Nephron (organoid): ENCODE results near the gene FBXO10.

Source experiments
- H3K27ac Mint-ChIP-seq, 3 experiments: 2 replicates each; pipeline ENCODE4 v1.8.0; 2020; ENCODE audit warnings: mixed read lengths in 3 of 3, mild to moderate bottlenecking in 2 of 3, moderate library complexity in 1 of 3
- H3K27me3 Mint-ChIP-seq: 2 replicates; pipeline ENCODE4 v1.8.0; 2021; ENCODE audit warnings: low read depth, mild to moderate bottlenecking, moderate library complexity, mixed read lengths
- H3K36me3 Mint-ChIP-seq: 2 replicates; pipeline ENCODE4 v1.8.0; 2020; ENCODE audit warnings: low read depth, mixed read lengths
- H3K4me1 Mint-ChIP-seq: 2 replicates; pipeline ENCODE4 v1.8.0; 2020; ENCODE audit warnings: mixed read lengths
- H3K4me3 Mint-ChIP-seq, 3 experiments: 2 replicates each; pipeline ENCODE4 v1.8.0; 2020; ENCODE audit warnings: mild to moderate bottlenecking in 3 of 3, mixed read lengths in 3 of 3, moderate library complexity in 2 of 3
- H3K9me3 Mint-ChIP-seq: 2 replicates; pipeline ENCODE4 v1.8.0; 2020; ENCODE audit warnings: mixed read lengths
- TF ChIP-seq, protein P1 (sequence below), 3 experiments: fragments of 200-600 bp; sonication (generic); IDR thresholded peaks; one replicate each; pipeline ENCODE4 v1.5.0; 2021; ENCODE audit warnings: antibody characterized with exemption in 3 of 3; ENCODE audit not compliant: unreplicated experiment in 3 of 3

Gene FBXO10

GRCh38 chr9:37507566-37508134 lies 68.5 kb downstream of the FBXO10 start:
- H3K4me1 Mint-ChIP-seq: no peaks in the 10 kb centered on the region

GRCh38 chr9:37504605-37505004 lies 71.6 kb downstream of the FBXO10 start:
- no peak overlapping the region for H3K27ac Mint-ChIP-seq
- no peaks in the 10 kb centered on the region for H3K27me3 Mint-ChIP-seq
- TF ChIP-seq, protein P1, sequence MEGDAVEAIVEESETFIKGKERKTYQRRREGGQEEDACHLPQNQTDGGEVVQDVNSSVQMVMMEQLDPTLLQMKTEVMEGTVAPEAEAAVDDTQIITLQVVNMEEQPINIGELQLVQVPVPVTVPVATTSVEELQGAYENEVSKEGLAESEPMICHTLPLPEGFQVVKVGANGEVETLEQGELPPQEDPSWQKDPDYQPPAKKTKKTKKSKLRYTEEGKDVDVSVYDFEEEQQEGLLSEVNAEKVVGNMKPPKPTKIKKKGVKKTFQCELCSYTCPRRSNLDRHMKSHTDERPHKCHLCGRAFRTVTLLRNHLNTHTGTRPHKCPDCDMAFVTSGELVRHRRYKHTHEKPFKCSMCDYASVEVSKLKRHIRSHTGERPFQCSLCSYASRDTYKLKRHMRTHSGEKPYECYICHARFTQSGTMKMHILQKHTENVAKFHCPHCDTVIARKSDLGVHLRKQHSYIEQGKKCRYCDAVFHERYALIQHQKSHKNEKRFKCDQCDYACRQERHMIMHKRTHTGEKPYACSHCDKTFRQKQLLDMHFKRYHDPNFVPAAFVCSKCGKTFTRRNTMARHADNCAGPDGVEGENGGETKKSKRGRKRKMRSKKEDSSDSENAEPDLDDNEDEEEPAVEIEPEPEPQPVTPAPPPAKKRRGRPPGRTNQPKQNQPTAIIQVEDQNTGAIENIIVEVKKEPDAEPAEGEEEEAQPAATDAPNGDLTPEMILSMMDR (IDR thresholded peaks at IDR 0.05; ENCODE audit: unreplicated experiment in 3 of 3): no peak
- no peaks in the 10 kb centered on the region for H3K4me1 Mint-ChIP-seq
- no peaks in the 10 kb centered on the region for H3K9me3 Mint-ChIP-seq
- no peak overlapping the region for H3K4me3 Mint-ChIP-seq
- peaks cover 55% of the 10 kb centered on the region for H3K36me3 Mint-ChIP-seq

More at GRCh38 chr9:37507566-37508134, 68.5 kb downstream of the FBXO10 start:
- Mint-ChIP-seq H3K27me3 (no peaks in the 10 kb centered on the region), H3K36me3 (peaks cover 32% of the 10 kb centered on the region), H3K27ac (no peak overlapping the region), H3K4me3 (no peak overlapping the region), H3K9me3 (no peaks in the 10 kb centered on the region)
- TF ChIP-seq, protein P1 (IDR thresholded peaks at IDR 0.05; ENCODE audit: unreplicated experiment in 3 of 3): no peak

DNA sequence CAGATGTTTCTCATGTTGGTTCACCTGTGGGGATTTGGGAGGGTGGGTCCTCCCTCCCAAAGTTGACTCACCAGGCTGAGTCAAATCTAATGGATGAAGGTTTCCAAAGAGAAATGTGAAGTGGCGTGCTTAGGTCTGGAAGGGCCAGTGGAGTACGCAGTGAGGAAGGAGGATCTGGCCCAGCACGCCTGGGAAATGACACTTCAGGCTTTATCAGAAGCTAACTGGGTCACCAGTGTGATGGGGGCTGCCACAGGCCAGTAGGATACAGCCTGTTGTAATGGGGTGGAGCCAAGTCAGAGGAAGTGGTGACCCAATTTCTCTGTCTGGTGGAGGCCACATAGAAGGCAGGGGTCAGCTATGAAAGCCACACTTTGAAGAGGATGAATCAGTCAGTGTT lies 72.4 kb downstream of the FBXO10 start:
- no peaks in the 10 kb centered on the region for H3K4me1 Mint-ChIP-seq
- H3K9me3 Mint-ChIP-seq: no peaks in the 10 kb centered on the region
- peaks cover 56% of the 10 kb centered on the region for H3K36me3 Mint-ChIP-seq
- no peak overlapping the region for H3K4me3 Mint-ChIP-seq
- no peaks in the 10 kb centered on the region for H3K27me3 Mint-ChIP-seq
- TF ChIP-seq, protein P1 (IDR thresholded peaks at IDR 0.05; ENCODE audit: unreplicated experiment in 3 of 3): no peak
- H3K27ac Mint-ChIP-seq: no peak overlapping the region

GRCh38 chr9:37501957-37502596 lies 74.1 kb downstream of the FBXO10 start:
- H3K27ac Mint-ChIP-seq: no peak overlapping the region
- H3K4me3 Mint-ChIP-seq: no peak overlapping the region
- TF ChIP-seq, protein P1 (IDR thresholded peaks at IDR 0.05; ENCODE audit: unreplicated experiment in 3 of 3): no peak
- no peaks in the 10 kb centered on the region for H3K4me1 Mint-ChIP-seq
- H3K27me3 Mint-ChIP-seq: no peaks in the 10 kb centered on the region
- peaks cover 56% of the 10 kb centered on the region for H3K36me3 Mint-ChIP-seq
- H3K9me3 Mint-ChIP-seq: no peaks in the 10 kb centered on the region

GRCh38 chr9:37499297-37499696 lies 76.9 kb downstream of the FBXO10 start:
- Mint-ChIP-seq H3K36me3 (peaks cover 72% of the 10 kb centered on the region), H3K4me3 (no peak overlapping the region), H3K9me3 (no peaks in the 10 kb centered on the region), H3K27ac (no peak overlapping the region), H3K27me3 (no peaks in the 10 kb centered on the region), H3K4me1 (no peaks in the 10 kb centered on the region)
- TF ChIP-seq, protein P1 (IDR thresholded peaks at IDR 0.05; ENCODE audit: unreplicated experiment in 3 of 3): no peak

DNA sequence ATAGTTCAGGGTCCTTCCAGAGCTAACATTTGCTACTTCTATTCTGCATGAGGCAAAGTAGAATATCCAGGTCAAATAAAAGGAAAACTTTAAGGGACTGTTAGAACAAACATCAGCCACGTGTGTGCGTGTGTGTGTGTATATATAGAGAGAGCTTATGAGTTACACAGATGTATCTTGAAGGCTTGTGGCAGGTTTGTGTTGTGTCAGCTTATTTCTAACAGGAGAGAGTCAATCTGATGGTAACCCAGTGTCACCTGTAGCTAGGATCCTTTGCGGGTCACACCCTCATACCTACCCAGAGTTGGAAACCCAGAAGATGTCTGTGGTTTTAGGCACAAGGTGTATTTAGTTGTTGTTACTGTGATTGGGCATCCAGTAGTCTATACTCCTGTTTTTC lies 77.7 kb downstream of the FBXO10 start:
- no peaks in the 10 kb centered on the region for H3K4me1 Mint-ChIP-seq
- no peak overlapping the region for H3K27ac Mint-ChIP-seq
- TF ChIP-seq, protein P1 (IDR thresholded peaks at IDR 0.05; ENCODE audit: unreplicated experiment in 3 of 3): no peak
- no peaks in the 10 kb centered on the region for H3K9me3 Mint-ChIP-seq
- H3K4me3 Mint-ChIP-seq: no peak overlapping the region
- no peaks in the 10 kb centered on the region for H3K27me3 Mint-ChIP-seq
- peaks cover 68% of the 10 kb centered on the region for H3K36me3 Mint-ChIP-seq
